Lower lobe of right lung (tissue), 2 donors: Measurements from ENCODE around the gene FASTK. TPM values are rescaled to one million over a fixed set of nuclear protein-coding genes. Genes with fewer than 3 reads are reported as not detected.

ENCODE experiments used
- ATAC-seq, 2 donors: fragments of 200-7000 bp; cut with Tn5 transposase; one replicate each; pipeline ENCODE4 v1.9.1; 2020 to 2022; ENCODE audit warnings: mild to moderate bottlenecking in 2 of 2, moderate library complexity in 2 of 2
- DNase-seq: peaks from one replicate; pipeline ENCODE4 v3.0.0-alpha.2; 2020
- H3K27ac ChIP-seq: fragments of 200-600 bp; one replicate; pipeline ENCODE4 v1.8.0; 2022
- H3K27me3 ChIP-seq: fragments of 200-600 bp; one replicate; pipeline ENCODE4 v1.8.0; 2022; ENCODE audit warnings: low read depth
- H3K36me3 ChIP-seq: fragments of 200-600 bp; one replicate; pipeline ENCODE4 v1.8.0; 2022; ENCODE audit warnings: mild to moderate bottlenecking
- H3K4me1 ChIP-seq: fragments of 200-600 bp; one replicate; pipeline ENCODE4 v1.8.0; 2022
- H3K4me3 ChIP-seq: fragments of 200-600 bp; one replicate; pipeline ENCODE4 v1.8.0; 2022; ENCODE audit warnings: mild to moderate bottlenecking
- H3K9me3 ChIP-seq: fragments of 200-600 bp; one replicate; pipeline ENCODE4 v1.8.0; 2022
- CTCF ChIP-seq: fragments of 200-600 bp; IDR thresholded peaks from one replicate; pipeline ENCODE4 v1.8.0; 2022; ENCODE audit warnings: antibody characterized with exemption, mild to moderate bottlenecking
- intact Hi-C: fragments of 100-400 bp; cut with DNase I; formaldehyde crosslinking; loops from one replicate; pipeline ENCODE4 v1.11.0; 2022
- total RNA-seq: library from RNA; stranded (reverse); fragmentation: NEBNext Ultra II Directional; extraction: Animal tissue kit (Norgen Biotek cat#: 25700); gene quantifications from one replicate; pipeline ENCODE4 v1.2.1, GENCODE V29; 2021
- donor health status: DM: no; HTN: yes; CAD: no; lungs with severe emphysema.

Gene FASTK
- total RNA-seq, 1 donor from 2014 or later = 54.4 TPM

GRCh38 chr7:151117565-151117964 lies 37.0 kb upstream of the FASTK start:
- Histone ChIP-seq H3K4me1 (peaks cover 23% of the 10 kb centered on the region), H3K4me3 (no peak overlapping the region), H3K27ac (no peak overlapping the region), H3K27me3 (no peaks in the 10 kb centered on the region), H3K36me3 (peaks cover 57% of the 10 kb centered on the region), H3K9me3 (no peaks in the 10 kb centered on the region)
- intact Hi-C loops = no loop called here
- ATAC-seq (no peak), DNase-seq (peak; percentile 52)
- TF ChIP-seq CTCF = no peak

GRCh38 chr7:151116603-151117440 lies 36.2 kb upstream of the FASTK start:
- intact Hi-C loops = no loop called here
- peaks cover 50% of the 10 kb centered on the region for H3K36me3 ChIP-seq
- no peaks in the 10 kb centered on the region for H3K9me3 ChIP-seq
- H3K27me3 ChIP-seq = no peaks in the 10 kb centered on the region
- no peak for TF ChIP-seq CTCF
- peaks cover 23% of the 10 kb centered on the region for H3K4me1 ChIP-seq
- peak overlapping the region; percentile 49 for H3K4me3 ChIP-seq
- peak; percentile 4 to 13 for ATAC-seq
- peak overlapping the region; percentile 72 for H3K27ac ChIP-seq
- DNase-seq = peak; percentile 42

- peak overlapping the region; percentile 49 for H3K4me3 ChIP-seq
- H3K4me1 ChIP-seq = peaks cover 32% of the 10 kb centered on the region
- H3K9me3 ChIP-seq = no peaks in the 10 kb centered on the region
- H3K27me3 ChIP-seq = no peaks in the 10 kb centered on the region
- intact Hi-C loops = no loop called here
- ATAC-seq (peak; percentile 87 to 90), DNase-seq (peak; percentile 94)
- peaks cover 41% of the 10 kb centered on the region for H3K36me3 ChIP-seq
- H3K27ac ChIP-seq = peak overlapping the region; percentile 77
- TF ChIP-seq CTCF = no peak
Observed at GRCh38 chr7:151115836-151116418, 35.3 kb upstream of the FASTK start.

- peaks cover 35% of the 10 kb centered on the region for H3K36me3 ChIP-seq
- DNase-seq = peak; percentile 50
- peak overlapping the region; percentile 49 for H3K4me3 ChIP-seq
- no peaks in the 10 kb centered on the region for H3K9me3 ChIP-seq
- no peak for TF ChIP-seq CTCF
- peaks cover 38% of the 10 kb centered on the region for H3K4me1 ChIP-seq
- peak overlapping the region; percentile 77 for H3K27ac ChIP-seq
- no peaks in the 10 kb centered on the region for H3K27me3 ChIP-seq
- intact Hi-C loops = no loop called here
- no peak for ATAC-seq
Observed at GRCh38 chr7:151115121-151115835, 34.7 kb upstream of the FASTK start.

GRCh38 chr7:151114151-151115090 lies 33.8 kb upstream of the FASTK start:
- H3K4me3 ChIP-seq = peak overlapping the region; percentile 42
- H3K4me1 ChIP-seq = peaks cover 47% of the 10 kb centered on the region
- H3K9me3 ChIP-seq = no peaks in the 10 kb centered on the region
- DNase-seq (peak; percentile 74), ATAC-seq (peak; percentile 45 to 61)
- TF ChIP-seq CTCF = no peak
- H3K27ac ChIP-seq = peak overlapping the region; percentile 71
- intact Hi-C loops = no loop called here
- no peaks in the 10 kb centered on the region for H3K27me3 ChIP-seq
- peaks cover 26% of the 10 kb centered on the region for H3K36me3 ChIP-seq
